ENCODE measurements around the gene TLR10.
"Not testable (repeated sequence)": the region's sequence is repeated elsewhere in the genome, so short reads cannot be mapped to it uniquely, and the experiment has no call there.

TLR10 gene

GRCh38 chr4:38802561-38803355 lies 20.0 kb upstream of the TLR10 start:
- DNase-seq (ENCODE audit: low read depth in 1 of 2, low spot score in 1 of 2), result no peak

GRCh38 chr4:38800961-38801450 lies 18.2 kb upstream of the TLR10 start:
- no peak for DNase-seq (ENCODE audit: low read depth in 1 of 2, low spot score in 1 of 2)

- no peak for DNase-seq (ENCODE audit: low read depth in 1 of 2, low spot score in 1 of 2)
Observed at GRCh38 chr4:38800366-38800765, 17.6 kb upstream of the TLR10 start.

- no peak for DNase-seq (ENCODE audit: low read depth in 1 of 2, low spot score in 1 of 2)
Observed at GRCh38 chr4:38795087-38795486, 12.3 kb upstream of the TLR10 start.

GRCh38 chr4:38794051-38794450 lies 11.3 kb upstream of the TLR10 start:
- no peak for DNase-seq (ENCODE audit: low read depth in 1 of 2, low spot score in 1 of 2)

GRCh38 chr4:38791010-38791409 lies 8.2 kb upstream of the TLR10 start:
- no peak for DNase-seq (ENCODE audit: low read depth in 1 of 2, low spot score in 1 of 2)

- DNase-seq (ENCODE audit: low read depth in 1 of 2, low spot score in 1 of 2), result no peak
Observed at GRCh38 chr4:38788317-38788716, 5.5 kb upstream of the TLR10 start.

GRCh38 chr4:38787693-38788092 lies 4.9 kb upstream of the TLR10 start:
- DNase-seq (ENCODE audit: low read depth in 1 of 2, low spot score in 1 of 2), result no peak

- no peak for DNase-seq (ENCODE audit: low read depth in 1 of 2, low spot score in 1 of 2)
Observed at GRCh38 chr4:38785901-38786402, 3.2 kb upstream of the TLR10 start.

- no peak for DNase-seq (ENCODE audit: low read depth in 1 of 2, low spot score in 1 of 2)
Observed at GRCh38 chr4:38785041-38785790, 2.4 kb upstream of the TLR10 start.

- DNase-seq (ENCODE audit: low read depth in 1 of 2, low spot score in 1 of 2), result no peak
Observed at GRCh38 chr4:38784141-38784540, 1.4 kb upstream of the TLR10 start.

- DNase-seq (ENCODE audit: low read depth in 1 of 2, low spot score in 1 of 2), result no peak
Observed at GRCh38 chr4:38783109-38783460, 295 bp upstream of the TLR10 start.

GRCh38 chr4:38781854-38782261 lies 932 bp downstream of the TLR10 start:
- DNase-seq (ENCODE audit: low read depth in 1 of 2, low spot score in 1 of 2), result no peak

- no peak for DNase-seq (ENCODE audit: low read depth in 1 of 2, low spot score in 1 of 2)
Observed at GRCh38 chr4:38780833-38781484, 1.8 kb downstream of the TLR10 start.

- DNase-seq (ENCODE audit: low read depth in 1 of 2, low spot score in 1 of 2), result no peak
Observed at GRCh38 chr4:38779790-38780189, 3.0 kb downstream of the TLR10 start.

GRCh38 chr4:38777925-38778324 lies 4.9 kb downstream of the TLR10 start:
- not testable (repeated sequence) for DNase-seq (ENCODE audit: low read depth in 1 of 2, low spot score in 1 of 2)

- no peak for DNase-seq (ENCODE audit: low read depth in 1 of 2, low spot score in 1 of 2)
Observed at GRCh38 chr4:38775326-38775725, 7.5 kb downstream of the TLR10 start.

- DNase-seq (ENCODE audit: low read depth in 1 of 2, low spot score in 1 of 2), result no peak
Observed at GRCh38 chr4:38774181-38774955, 8.4 kb downstream of the TLR10 start.

GRCh38 chr4:38770281-38770680 lies 12.5 kb downstream of the TLR10 start:
- not testable (repeated sequence) for DNase-seq (ENCODE audit: low read depth in 1 of 2, low spot score in 1 of 2)

- DNase-seq (ENCODE audit: low read depth in 1 of 2, low spot score in 1 of 2), result no peak
Observed at GRCh38 chr4:38769857-38770256, 12.9 kb downstream of the TLR10 start.

- DNase-seq (ENCODE audit: low read depth in 1 of 2, low spot score in 1 of 2), result no peak
Observed at GRCh38 chr4:38769441-38769840, 13.3 kb downstream of the TLR10 start.

Data from activated CD4-positive, alpha-beta T cell treated with anti-CD3 and anti-CD28 coated beads, Interleukin-2, amount 50 U/mL, for 24 hours (primary cell).